ENCODE measurements around the gene C20orf144. TPM values are rescaled to one million over a fixed set of nuclear protein-coding genes. Genes with fewer than 3 reads are reported as not detected.

Gene C20orf144
- total RNA-seq, 1 experiment from 2014 or later: not detected

- no TSS peak for BruUV-seq (replicated peaks)
- intact Hi-C loops (cut with micrococcal nuclease; ENCODE audit: unreplicated experiment): no loop called here
- peak; percentile 29 for ATAC-seq
- in situ Hi-C loops (cut with HindIII; ENCODE audit: low pct_unique_long_range_greater_than_20kb, low sequenced_read_pairs): no loop called here
- H3K36me3 ChIP-seq (ENCODE audit: control insufficient read depth, insufficient read depth, low read length): no peaks in the 10 kb centered on the region
- ChIA-PET POLR2A (interaction anchor here (0.5 kb wide), 1 partner anchor 18 kb away, joined by 3 read pairs; no protein-coding TSS in a partner anchor), CTCF (no interaction called here)
- no peak for DNase-seq (ENCODE audit: low read depth, low spot score)
- H3K4me3 ChIP-seq (ENCODE audit: low read depth in 2 of 2, low read length in 2 of 2): peak overlapping the region; percentile 67 to 78
- H3K4me1 ChIP-seq (ENCODE audit: control insufficient read depth, insufficient read depth, low read length): peaks cover 14% of the 10 kb centered on the region
- no peaks in the 10 kb centered on the region for H3K27me3 ChIP-seq (ENCODE audit: control insufficient read depth, insufficient read depth, low read length)
- TF ChIP-seq SIN3A (IDR thresholded peaks at IDR 0.05; ENCODE audit: borderline replicate concordance, insufficient read depth, low read depth, low read length): no peak
- TF ChIP-seq TCF7L2 (IDR thresholded peaks at IDR 0.05; ENCODE audit: low read depth, low read length): no peak
- TF ChIP-seq POLR2AphosphoS5 (IDR thresholded peaks at IDR 0.05; ENCODE audit: low read depth, low read length): no peak
- no peak for TF ChIP-seq CTCF (IDR thresholded peaks at IDR 0.05)
- no peak for TF ChIP-seq REST (IDR thresholded peaks at IDR 0.05; ENCODE audit: insufficient read depth in 1 of 2, low read depth in 2 of 2, low read length in 1 of 2)
- H3K27ac ChIP-seq (ENCODE audit: low read length): peak overlapping the region; percentile 92
- H3K9me3 ChIP-seq (ENCODE audit: control insufficient read depth, insufficient read depth, low read depth, low read length): no peaks in the 10 kb centered on the region
These were observed 2.1 kb downstream of the C20orf144 start for GRCh38 chr20:33664085-33664761.

- 0 out of 2 replicates have a peak, but pooled peaks have one; percentile 5 for ATAC-seq
- no peaks in the 10 kb centered on the region for H3K9me3 ChIP-seq (ENCODE audit: control insufficient read depth, insufficient read depth, low read depth, low read length)
- ChIA-PET POLR2A (interaction anchor here (0.5 kb wide), 1 partner anchor 17 kb away, joined by 3 read pairs; no protein-coding TSS in a partner anchor), CTCF (no interaction called here)
- BruUV-seq (replicated peaks): no TSS peak
- TF ChIP-seq POLR2AphosphoS5 (IDR thresholded peaks at IDR 0.05; ENCODE audit: low read depth, low read length) (no peak), CTCF (IDR thresholded peaks at IDR 0.05) (no peak), SIN3A (IDR thresholded peaks at IDR 0.05; ENCODE audit: borderline replicate concordance, insufficient read depth, low read depth, low read length) (no peak), REST (IDR thresholded peaks at IDR 0.05; ENCODE audit: insufficient read depth in 1 of 2, low read depth in 2 of 2, low read length in 1 of 2) (no peak), TCF7L2 (IDR thresholded peaks at IDR 0.05; ENCODE audit: low read depth, low read length) (no peak)
- H3K27ac ChIP-seq (ENCODE audit: low read length): no peak overlapping the region; the same call in 1 of the 2 replicates
- no peak for DNase-seq (ENCODE audit: low read depth, low spot score)
- no peaks in the 10 kb centered on the region for H3K36me3 ChIP-seq (ENCODE audit: control insufficient read depth, insufficient read depth, low read length)
- H3K4me1 ChIP-seq (ENCODE audit: control insufficient read depth, insufficient read depth, low read length): peaks cover 14% of the 10 kb centered on the region
- in situ Hi-C loops (cut with HindIII; ENCODE audit: low pct_unique_long_range_greater_than_20kb, low sequenced_read_pairs) (no loop called here), intact Hi-C loops (cut with micrococcal nuclease; ENCODE audit: unreplicated experiment) (no loop called here)
- H3K4me3 ChIP-seq (ENCODE audit: low read depth in 2 of 2, low read length in 2 of 2): no peak overlapping the region
- no peaks in the 10 kb centered on the region for H3K27me3 ChIP-seq (ENCODE audit: control insufficient read depth, insufficient read depth, low read length)
These were observed 2.6 kb downstream of the C20orf144 start for GRCh38 chr20:33664762-33665144.
